Measurements from ENCODE around the gene SLF2.
A peak's percentile ranks its signal among the peaks of the same experiment; 100 is the strongest.

The SLF2 gene

GRCh38 chr10:100912605-100913469 lies at the start of gene SLF2:
Gene SLF2, plus strand, starts transcription at chr10:100912963. Its CDS starts 148 bp downstream, at chr10:100913111.
- peak; percentile 93 for DNase-seq

- no peak for DNase-seq
Measured at GRCh38 chr10:100863433-100863832, 49.3 kb upstream of the SLF2 start.

- no peak for DNase-seq
Measured at GRCh38 chr10:100864036-100864885, 48.5 kb upstream of the SLF2 start.

- DNase-seq: no peak
Measured at GRCh38 chr10:100864978-100865377, 47.8 kb upstream of the SLF2 start.

- no peak for DNase-seq
Measured at GRCh38 chr10:100866010-100866409, 46.8 kb upstream of the SLF2 start.

- DNase-seq: no peak
Measured at GRCh38 chr10:100866575-100867098, 46.1 kb upstream of the SLF2 start.

GRCh38 chr10:100867261-100867963 lies 45.4 kb upstream of the SLF2 start:
- no peak for DNase-seq

- no peak for DNase-seq
Measured at GRCh38 chr10:100868382-100868781, 44.4 kb upstream of the SLF2 start.

- DNase-seq: no peak
Measured at GRCh38 chr10:100869399-100869798, 43.4 kb upstream of the SLF2 start.

- DNase-seq: no peak
Measured at GRCh38 chr10:100872034-100872791, 40.5 kb upstream of the SLF2 start.

- DNase-seq: no peak
Measured at GRCh38 chr10:100873146-100873826, 39.5 kb upstream of the SLF2 start.

GRCh38 chr10:100873827-100874326 lies 38.9 kb upstream of the SLF2 start:
- no peak for DNase-seq

GRCh38 chr10:100874702-100875483 lies 37.9 kb upstream of the SLF2 start:
- no peak for DNase-seq

GRCh38 chr10:100875484-100876166 lies 37.1 kb upstream of the SLF2 start:
- no peak for DNase-seq

GRCh38 chr10:100876585-100877460 lies 35.9 kb upstream of the SLF2 start:
- DNase-seq: no peak

- DNase-seq: no peak
Measured at GRCh38 chr10:100877461-100877850, 35.3 kb upstream of the SLF2 start.

GRCh38 chr10:100878291-100878910 lies 34.4 kb upstream of the SLF2 start:
- peak; percentile 64 for DNase-seq

- DNase-seq: no peak
Measured at GRCh38 chr10:100879741-100880360, 32.9 kb upstream of the SLF2 start.

Measured in amniotic stem cell (primary cell).